Right lobe of liver (tissue), 4 donors: ENCODE data around the gene NRAP.

ENCODE experiments used
- CTCF ChIP-seq, 4 donors: fragments of 200-600 bp in 3 of 4; fragments of 450-650 bp in 1 of 4; IDR thresholded peaks; one replicate each; pipeline versions ENCODE4 v1.5.1 to v1.8.0; 2016 to 2022; ENCODE audit warnings: antibody characterized with exemption in 4 of 4, mild to moderate bottlenecking in 2 of 4
- POLR2A ChIP-seq: fragments of 450-650 bp; IDR thresholded peaks from one replicate; pipeline ENCODE4 v1.6.1; 2017; ENCODE audit warnings: antibody characterized with exemption, mild to moderate bottlenecking
- donor health status: DM: no; HTN: no; CAD: no.
- donor health status: DM: no; HTN: no; CAD: no.
- donor health status: DM: no; HTN: yes; CAD: no.

GRCh38 chr10:113689057-113689456 lies 25.2 kb upstream of the NRAP start:
- TF ChIP-seq CTCF (IDR thresholded peaks at IDR 0.05) (no peak), POLR2A (no peak)
